GM19397 (cell line): ENCODE measurements around the gene TTN.

Source experiments
- ATAC-seq: cut with Tn5 transposase; IDR thresholded peaks from one replicate; pipeline ENCODE4 v1.9.1; 2021; ENCODE audit warnings: mild to moderate bottlenecking, moderate library complexity; ENCODE audit not compliant: unreplicated experiment

TTN gene

GRCh38 chr2:178506524-178506923 lies 300.7 kb downstream of the TTN start:
- no peak for ATAC-seq

DNA sequence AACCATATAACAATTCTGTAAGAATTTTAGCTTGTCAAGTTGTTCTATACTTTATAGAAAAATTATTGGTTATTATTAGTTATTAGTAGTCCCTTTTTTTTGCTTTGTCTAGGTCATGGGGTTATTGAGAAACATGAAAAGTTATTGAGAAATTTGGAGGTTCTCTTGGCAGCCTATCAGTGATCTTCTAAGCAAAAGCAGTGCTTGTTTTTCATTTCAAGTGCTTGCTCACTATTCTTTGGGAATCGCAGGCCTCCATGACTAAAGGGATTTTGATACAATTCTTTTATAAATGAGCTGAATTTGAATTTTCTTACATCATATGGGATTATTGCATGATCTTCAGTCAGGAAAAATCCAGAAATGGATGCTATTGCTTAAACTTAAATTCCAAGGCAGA lies 301.1 kb downstream of the TTN start:
- no peak for ATAC-seq

- no peak for ATAC-seq
These were observed 304.5 kb downstream of the TTN start for GRCh38 chr2:178502751-178503150.

DNA sequence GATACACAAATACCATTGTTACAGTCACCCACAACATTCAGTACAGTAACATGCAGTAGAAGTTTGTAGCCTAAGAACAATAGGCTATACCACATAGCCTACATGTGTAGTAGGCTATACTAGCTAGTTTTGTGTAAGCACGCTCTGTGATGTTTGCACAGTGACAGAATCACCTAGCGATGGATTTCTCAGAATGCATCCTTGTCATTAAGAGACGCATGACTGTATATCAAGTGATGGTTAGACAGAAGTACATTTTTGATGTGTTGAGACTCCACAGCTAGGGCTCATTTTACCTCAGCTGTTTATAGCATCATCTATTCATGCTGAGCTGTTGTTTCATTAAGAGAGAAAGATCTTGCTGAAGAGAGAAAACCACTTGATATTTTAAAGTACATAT lies 307.6 kb downstream of the TTN start:
- ATAC-seq = no peak

DNA sequence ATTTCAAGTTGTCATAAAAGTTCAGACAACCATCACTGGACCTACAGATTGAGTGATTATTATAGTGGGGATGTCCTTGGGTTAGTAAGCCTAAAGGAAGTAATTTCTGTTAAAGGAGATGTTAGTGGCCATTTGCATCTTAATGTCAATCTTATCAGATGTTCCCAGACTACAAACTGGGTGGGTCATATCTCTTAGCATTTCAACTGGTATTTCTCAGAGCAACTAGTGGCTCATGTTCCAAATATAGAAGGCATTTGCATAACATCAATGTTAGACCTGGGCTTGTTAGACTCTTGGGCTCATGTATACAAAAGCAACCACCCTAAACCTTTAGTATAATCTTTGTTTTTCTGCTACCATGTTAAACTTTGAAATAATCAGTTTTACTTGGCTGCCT lies 309.1 kb downstream of the TTN start:
- no peak for ATAC-seq

GRCh38 chr2:178496049-178496448 lies 311.2 kb downstream of the TTN start:
- ATAC-seq = no peak

DNA sequence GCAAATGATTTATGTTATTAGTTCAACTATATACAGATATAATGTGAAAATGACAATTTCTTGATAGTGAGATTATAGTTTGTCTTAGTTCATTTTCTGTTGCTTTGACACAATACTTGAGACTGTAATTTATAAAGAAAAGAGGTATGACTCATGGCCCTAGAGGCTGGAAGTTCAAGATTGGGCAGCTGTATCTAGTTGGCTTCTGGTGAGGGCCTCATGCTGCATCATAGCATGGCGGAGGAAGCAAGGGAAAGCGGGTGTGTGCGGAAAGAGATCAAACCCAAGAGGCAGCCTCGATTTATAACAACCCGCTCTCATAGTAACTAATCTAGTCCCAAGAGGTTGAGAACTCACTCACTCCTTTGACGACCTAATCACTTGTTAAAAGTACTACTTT lies 315.6 kb downstream of the TTN start:
- ATAC-seq = no peak

DNA sequence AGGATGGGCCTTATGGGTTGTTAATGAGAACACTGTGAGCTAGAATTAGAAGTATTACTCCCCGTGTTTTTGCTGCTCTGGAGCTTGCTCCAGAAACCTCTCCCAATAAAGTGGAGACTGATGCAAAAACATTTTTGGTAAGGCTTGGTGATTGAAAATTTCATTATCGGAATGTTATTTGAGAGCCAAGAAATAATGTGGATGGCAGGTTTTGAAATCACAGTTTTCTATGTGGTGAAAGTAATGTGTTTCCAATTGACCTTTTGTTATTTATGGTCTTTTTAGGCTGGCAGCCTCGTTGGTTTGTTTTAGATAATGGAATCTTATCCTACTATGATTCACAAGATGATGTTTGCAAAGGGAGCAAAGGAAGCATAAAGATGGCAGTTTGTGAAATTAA lies 321.9 kb downstream of the TTN start:
- no peak for ATAC-seq

GRCh38 chr2:178484245-178485041 lies 322.8 kb downstream of the TTN start:
- no peak for ATAC-seq

- ATAC-seq = no peak
These were observed 324.8 kb downstream of the TTN start for GRCh38 chr2:178482437-178482836.

DNA sequence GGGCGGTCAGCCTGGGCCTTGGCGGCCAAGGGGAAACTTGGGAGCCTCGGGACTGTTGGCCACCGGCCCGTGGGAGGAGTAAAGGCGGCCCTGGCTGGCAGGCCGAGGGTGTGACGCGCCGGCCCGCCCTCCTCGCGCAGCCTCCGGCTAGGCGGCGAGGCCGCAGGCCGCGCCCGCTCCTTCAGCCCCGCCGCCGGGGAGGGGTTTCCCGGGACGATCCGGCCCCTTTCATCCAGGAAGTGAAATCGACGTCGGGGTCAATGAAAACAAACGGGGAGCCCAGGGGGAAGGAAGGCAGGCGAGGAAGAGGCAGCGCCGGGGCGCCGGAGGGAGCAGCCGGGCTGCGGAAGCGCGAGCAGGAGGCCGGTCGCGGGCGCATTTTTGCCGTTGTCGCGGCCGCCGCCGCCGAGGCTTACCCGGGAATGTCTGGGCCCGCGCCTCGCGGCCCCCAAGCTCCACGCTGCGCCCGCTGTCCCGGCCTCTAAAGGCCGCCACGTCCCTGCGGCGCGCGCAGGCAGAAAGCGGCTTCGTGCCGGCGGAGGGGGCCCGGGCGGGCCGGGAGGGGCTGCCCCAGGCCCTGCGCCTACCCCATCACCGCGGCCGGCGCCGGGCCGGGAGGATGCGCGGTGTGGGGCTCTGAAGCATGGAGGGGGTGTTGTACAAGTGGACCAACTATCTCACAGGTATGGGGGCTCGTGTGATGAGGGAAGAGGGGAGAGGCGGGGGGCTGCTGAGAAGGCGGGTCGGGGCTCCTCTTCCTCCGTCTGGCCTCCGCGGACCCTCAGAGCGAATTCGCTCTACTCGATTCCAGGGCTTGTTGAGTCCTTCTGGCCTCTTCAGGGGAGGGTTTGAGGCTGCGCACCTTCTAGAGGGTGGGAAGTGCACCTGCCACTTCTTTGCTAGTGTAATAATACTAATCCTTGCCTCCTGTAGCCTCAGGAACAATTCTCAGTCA lies 326.7 kb downstream of the TTN start, which contains the start of gene PLEKHA3:
PLEKHA3 (plus strand) TSS at position 231 of the 955 bp plus-strand sequence; CDS start at position 644, 413 bp downstream.
- ATAC-seq = peak; percentile 76

GRCh38 chr2:178479758-178480226 lies 327.4 kb downstream of the TTN start:
- no peak for ATAC-seq

GRCh38 chr2:178479275-178479616 lies 328.0 kb downstream of the TTN start:
- ATAC-seq = no peak

DNA sequence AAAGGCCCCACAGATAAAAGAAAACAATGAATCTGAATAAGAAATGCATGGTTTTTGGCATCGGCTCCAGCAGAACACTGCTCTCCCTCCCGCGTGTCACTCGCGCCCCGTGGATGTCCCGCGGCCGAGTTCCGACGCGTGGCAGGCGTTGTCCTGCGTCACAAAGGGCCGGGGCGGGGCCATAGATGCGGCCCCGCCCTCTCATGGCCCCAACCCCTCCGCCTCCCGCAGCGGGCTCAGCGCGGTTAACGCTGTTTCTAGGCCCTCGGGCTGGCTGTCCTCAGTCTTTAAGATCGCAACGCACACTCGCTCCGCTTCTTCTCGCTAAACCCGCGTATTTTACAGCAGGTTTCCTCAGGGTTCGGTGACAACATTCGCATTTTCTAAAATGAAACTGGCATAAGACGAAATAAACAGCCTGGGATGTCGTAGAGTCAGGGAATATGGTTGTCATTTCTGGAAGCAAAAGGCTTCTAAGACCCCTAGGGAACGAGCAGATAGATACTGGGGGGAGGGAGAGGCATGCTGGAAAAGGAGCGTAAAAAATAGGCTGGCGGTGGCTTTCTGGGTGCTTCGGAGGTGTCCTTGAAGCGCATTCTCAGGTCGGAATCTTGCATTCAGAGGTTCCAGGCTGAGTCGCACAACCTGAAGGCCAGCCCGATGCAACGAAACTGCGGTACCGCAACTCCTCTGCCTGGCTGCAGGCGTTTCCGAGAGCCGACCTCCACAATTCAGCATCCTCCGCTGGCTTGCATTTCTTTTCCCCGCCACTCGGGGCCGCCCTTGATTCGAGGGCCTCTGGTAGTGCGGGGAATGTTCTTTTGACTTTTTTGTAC lies 328.6 kb downstream of the TTN start, which contains the start of gene FKBP7:
FKBP7 (minus strand) TSS at position 162 of the 836 bp plus-strand sequence; CDS start at position 61, 101 bp downstream.
- peak; percentile 58 for ATAC-seq

DNA sequence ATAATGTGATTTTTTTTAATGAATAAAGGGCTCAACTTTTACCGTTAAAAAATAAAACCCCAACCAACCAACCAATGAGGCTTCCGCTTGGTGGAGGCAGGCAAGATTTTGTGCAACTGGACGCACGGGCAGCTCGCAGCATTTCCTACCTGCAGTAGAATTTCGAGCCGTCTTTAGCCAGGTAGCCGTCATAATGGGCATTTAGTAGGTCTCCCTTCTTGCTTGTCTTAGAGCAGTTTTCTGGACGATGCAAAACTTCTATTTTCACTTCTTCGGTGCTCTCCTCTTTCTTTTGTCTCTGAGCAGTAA lies 329.1 kb downstream of the TTN start:
- no peak for ATAC-seq

- no peak for ATAC-seq
These were observed 329.6 kb downstream of the TTN start for GRCh38 chr2:178477443-178478129.

DNA sequence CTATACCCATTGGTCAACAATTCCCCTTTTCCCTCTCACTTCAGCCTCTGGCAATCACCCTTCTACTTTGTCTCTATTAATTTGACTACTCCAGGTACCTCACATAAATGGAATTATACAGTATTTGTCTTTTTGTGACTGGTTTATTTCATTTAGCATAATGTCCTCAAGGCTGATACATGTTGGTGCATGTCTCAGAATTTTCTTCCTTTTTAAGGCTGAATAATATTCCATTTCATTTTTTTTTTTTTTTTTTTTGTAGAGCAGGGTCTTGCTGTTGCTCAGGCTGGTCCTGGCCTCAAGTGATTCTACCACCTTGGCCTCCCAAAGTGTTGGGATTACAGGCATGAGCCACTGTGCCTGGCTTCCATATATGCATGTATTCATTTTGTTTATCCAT lies 330.7 kb downstream of the TTN start:
- ATAC-seq = no peak
